SU-DHL-6 (cell line): ENCODE data around the gene FRMPD4.

Source experiments
- H2AFZ ChIP-seq: fragments of 200-600 bp; sonication (generic); 2 replicates; pipeline ENCODE4 v1.6.1; 2014; ENCODE audit warnings: low read depth, mild to moderate bottlenecking, moderate library complexity, mixed read lengths, antibody characterized with exemption, low read length; ENCODE audit not compliant: severe bottlenecking
- H3F3A ChIP-seq: fragments of 200-600 bp; shearing (Covaris generic); 2 replicates; pipeline ENCODE4 v1.6.0; 2016; ENCODE audit warnings: antibody characterized with exemption, mild to moderate bottlenecking; ENCODE audit not compliant: insufficient read depth
- H3K27ac ChIP-seq: fragments of 200-600 bp; sonication (generic); 2 replicates; pipeline ENCODE4 v1.5.1; 2016; ENCODE audit warnings: low read depth, mild to moderate bottlenecking, low read length, moderate library complexity, mixed read lengths
- H3K27me3 ChIP-seq: fragments of 200-600 bp; sonication (generic), shearing (Covaris generic); 2 replicates; pipeline ENCODE4 v1.6.0; 2014; ENCODE audit warnings: mild to moderate bottlenecking, low read length
- H3K36me3 ChIP-seq: fragments of 200-600 bp; sonication (generic); 2 replicates; pipeline ENCODE4 v1.6.1; 2014; ENCODE audit warnings: mild to moderate bottlenecking, low read length, mixed read lengths
- H3K4me2 ChIP-seq: fragments of 300-600, 200-600 bp; shearing (Covaris generic), sonication (generic); 2 replicates; pipeline ENCODE4 v1.6.0; 2014; ENCODE audit warnings: low read length, low read depth, mild to moderate bottlenecking; ENCODE audit not compliant: poor library complexity, severe bottlenecking
- H3K4me3 ChIP-seq: fragments of 200-600 bp; sonication (generic); 2 replicates; pipeline ENCODE4 v1.5.1; 2014; ENCODE audit warnings: antibody characterized with exemption, low read length, mild to moderate bottlenecking, mixed read lengths; ENCODE audit not compliant: insufficient read depth, poor library complexity, severe bottlenecking
- H3K79me2 ChIP-seq: fragments of 200-600 bp; sonication (generic); 2 replicates; pipeline ENCODE4 v1.6.1; 2014; ENCODE audit warnings: mild to moderate bottlenecking, low read length, moderate library complexity; ENCODE audit not compliant: insufficient read depth
- H3K9ac ChIP-seq: fragments of 200-600 bp; sonication (generic); 2 replicates; pipeline ENCODE4 v1.7.0; 2014; ENCODE audit warnings: mild to moderate bottlenecking, low read length
- H3K9me2 ChIP-seq: fragments of 200-600 bp; sonication (generic); replicated peaks from 2 replicates; pipeline ENCODE4 v1.6.1; 2014; ENCODE audit warnings: low read length; ENCODE audit not compliant: insufficient read depth
- H3K9me3 ChIP-seq: fragments of 200-600 bp; sonication (generic); 2 replicates; pipeline ENCODE4 v1.6.1; 2014; ENCODE audit warnings: low read length, mixed read lengths; ENCODE audit not compliant: insufficient read depth
- H4K20me1 ChIP-seq: fragments of 200-600 bp; sonication (generic); 2 replicates; pipeline ENCODE4 v1.6.1; 2014; ENCODE audit warnings: low read depth, mild to moderate bottlenecking, antibody characterized with exemption, low read length, moderate library complexity, mixed read lengths
- EZH2phosphoT487 ChIP-seq: fragments of 200-600 bp; sonication (generic), shearing (Covaris generic); conservative IDR thresholded peaks from 2 replicates; pipeline ENCODE4 v1.6.1; 2018; ENCODE audit warnings: mild to moderate bottlenecking, antibody characterized with exemption, low read length, moderate library complexity, mixed read lengths
- TF ChIP-seq, protein P1 (sequence below): fragments of 200-600 bp; sonication (generic); IDR thresholded peaks from one replicate; pipeline ENCODE4 v1.5.1; 2017; ENCODE audit warnings: antibody characterized with exemption, mild to moderate bottlenecking, low read length, moderate library complexity; ENCODE audit not compliant: insufficient read depth, poor library complexity, severe bottlenecking

FRMPD4 gene

DNA sequence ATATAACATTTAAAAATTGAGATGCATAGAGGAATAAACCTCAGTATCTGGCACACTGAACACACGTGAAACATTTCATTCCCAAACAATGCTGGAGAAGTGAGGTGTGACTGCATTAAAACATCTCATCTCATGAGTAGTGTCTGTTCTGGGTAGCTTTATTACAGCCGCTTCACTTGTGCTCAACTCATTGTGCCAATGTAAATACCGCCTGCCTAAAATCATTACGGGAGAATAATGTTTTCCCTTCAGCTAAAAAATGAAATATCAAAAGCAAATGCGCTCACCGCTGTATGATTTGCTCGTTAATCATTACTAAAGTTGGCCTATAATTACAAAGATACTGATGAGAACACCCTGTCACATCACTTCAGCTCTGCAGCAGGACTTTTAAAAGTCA lies 542.8 kb downstream of the FRMPD4 start:
- no peaks in the 10 kb centered on the region for H3K27me3 ChIP-seq
- H3K4me3 ChIP-seq = no peak overlapping the region
- no peak overlapping the region for H3K27ac ChIP-seq
- H3K36me3 ChIP-seq = no peaks in the 10 kb centered on the region
- H3K4me2 ChIP-seq = no peak overlapping the region
- H3K79me2 ChIP-seq = no peaks in the 10 kb centered on the region
- no peak for TF ChIP-seq EZH2phosphoT487
- TF ChIP-seq, protein P1, sequence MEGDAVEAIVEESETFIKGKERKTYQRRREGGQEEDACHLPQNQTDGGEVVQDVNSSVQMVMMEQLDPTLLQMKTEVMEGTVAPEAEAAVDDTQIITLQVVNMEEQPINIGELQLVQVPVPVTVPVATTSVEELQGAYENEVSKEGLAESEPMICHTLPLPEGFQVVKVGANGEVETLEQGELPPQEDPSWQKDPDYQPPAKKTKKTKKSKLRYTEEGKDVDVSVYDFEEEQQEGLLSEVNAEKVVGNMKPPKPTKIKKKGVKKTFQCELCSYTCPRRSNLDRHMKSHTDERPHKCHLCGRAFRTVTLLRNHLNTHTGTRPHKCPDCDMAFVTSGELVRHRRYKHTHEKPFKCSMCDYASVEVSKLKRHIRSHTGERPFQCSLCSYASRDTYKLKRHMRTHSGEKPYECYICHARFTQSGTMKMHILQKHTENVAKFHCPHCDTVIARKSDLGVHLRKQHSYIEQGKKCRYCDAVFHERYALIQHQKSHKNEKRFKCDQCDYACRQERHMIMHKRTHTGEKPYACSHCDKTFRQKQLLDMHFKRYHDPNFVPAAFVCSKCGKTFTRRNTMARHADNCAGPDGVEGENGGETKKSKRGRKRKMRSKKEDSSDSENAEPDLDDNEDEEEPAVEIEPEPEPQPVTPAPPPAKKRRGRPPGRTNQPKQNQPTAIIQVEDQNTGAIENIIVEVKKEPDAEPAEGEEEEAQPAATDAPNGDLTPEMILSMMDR = no peak
- no peak overlapping the region for H2AFZ ChIP-seq
- no peaks in the 10 kb centered on the region for H4K20me1 ChIP-seq
- H3K9me2 ChIP-seq = no peaks in the 10 kb centered on the region
- no peak overlapping the region for H3K9ac ChIP-seq
- no peaks in the 10 kb centered on the region for H3F3A ChIP-seq
- H3K9me3 ChIP-seq = no peaks in the 10 kb centered on the region

DNA sequence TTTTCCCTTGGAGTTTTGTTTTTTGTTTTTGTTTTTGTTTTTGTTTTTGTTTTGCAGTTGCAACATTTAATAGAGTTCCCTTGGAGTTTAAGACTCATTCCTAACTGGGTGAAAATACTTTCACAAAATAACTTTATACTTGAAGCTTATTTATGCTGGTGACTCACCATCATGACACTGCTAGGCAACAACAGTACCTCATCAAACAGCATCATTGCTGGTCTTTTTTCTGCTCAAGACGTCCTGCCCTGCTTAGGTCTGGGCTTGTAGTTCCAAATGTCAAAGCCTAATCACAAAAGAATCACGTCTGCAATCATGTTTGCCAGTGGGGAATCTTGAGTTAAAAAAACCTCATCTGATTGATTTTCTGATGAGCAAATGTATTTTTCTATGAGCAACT lies 547.3 kb downstream of the FRMPD4 start:
- Histone ChIP-seq H3K9ac (no peak overlapping the region), H3F3A (no peaks in the 10 kb centered on the region), H3K79me2 (no peaks in the 10 kb centered on the region), H3K27ac (no peak overlapping the region), H3K4me2 (no peak overlapping the region), H3K4me3 (no peak overlapping the region), H3K9me2 (no peaks in the 10 kb centered on the region), H4K20me1 (no peaks in the 10 kb centered on the region), H3K27me3 (no peaks in the 10 kb centered on the region), H3K36me3 (no peaks in the 10 kb centered on the region), H2AFZ (no peak overlapping the region), H3K9me3 (no peaks in the 10 kb centered on the region)
- TF ChIP-seq EZH2phosphoT487 = no peak
- TF ChIP-seq, protein P1 = no peak

DNA sequence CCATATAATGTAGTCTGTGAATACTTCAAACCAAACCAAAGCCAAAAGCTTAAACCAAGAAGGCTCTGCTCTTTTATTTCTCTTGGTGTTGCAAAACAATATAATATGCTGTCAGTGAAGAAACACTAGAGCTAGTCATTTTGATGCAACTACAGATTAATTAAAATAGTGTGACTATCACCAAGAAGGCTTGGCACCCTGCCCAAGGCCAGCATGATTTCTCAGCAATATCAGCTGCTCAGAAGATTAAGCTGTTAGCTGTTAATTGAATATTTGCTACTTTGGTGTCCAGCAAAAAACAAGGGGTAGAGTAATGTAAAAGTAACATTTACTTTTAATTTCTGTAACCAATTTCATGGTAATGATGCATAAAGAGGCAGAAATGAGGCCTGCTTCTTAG lies 548.1 kb downstream of the FRMPD4 start:
- no peak for TF ChIP-seq EZH2phosphoT487
- TF ChIP-seq, protein P1 = no peak
- Histone ChIP-seq H3K79me2 (no peaks in the 10 kb centered on the region), H3K9me2 (no peaks in the 10 kb centered on the region), H3F3A (no peaks in the 10 kb centered on the region), H3K9ac (no peak overlapping the region), H3K4me3 (no peak overlapping the region), H3K27ac (no peak overlapping the region), H4K20me1 (no peaks in the 10 kb centered on the region), H3K36me3 (no peaks in the 10 kb centered on the region), H3K9me3 (no peaks in the 10 kb centered on the region), H3K27me3 (no peaks in the 10 kb centered on the region), H3K4me2 (no peak overlapping the region), H2AFZ (no peak overlapping the region)

DNA sequence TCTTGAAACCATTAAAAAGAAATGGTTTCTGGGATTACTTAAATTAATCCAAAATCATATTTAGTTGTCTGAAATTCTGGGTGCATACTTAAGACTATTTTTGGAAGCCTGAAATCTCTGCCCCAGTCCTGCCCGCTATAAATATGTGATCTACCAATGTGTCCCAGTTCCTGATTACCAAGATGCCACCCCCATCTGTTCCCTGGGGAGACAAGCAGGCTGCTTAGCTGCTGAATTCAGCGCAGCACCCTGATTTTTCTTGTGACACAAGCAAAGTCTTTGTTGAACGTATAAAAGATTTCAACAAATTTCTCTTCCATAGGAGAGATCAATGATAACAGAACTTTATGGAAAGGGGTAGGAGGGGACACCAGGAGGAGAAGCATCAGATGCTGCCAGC lies 552.4 kb downstream of the FRMPD4 start:
- H3K27ac ChIP-seq = no peak overlapping the region
- H3K4me3 ChIP-seq = no peak overlapping the region
- H4K20me1 ChIP-seq = no peaks in the 10 kb centered on the region
- H3K9me3 ChIP-seq = no peaks in the 10 kb centered on the region
- no peak overlapping the region for H3K9ac ChIP-seq
- no peaks in the 10 kb centered on the region for H3K36me3 ChIP-seq
- no peak overlapping the region for H3K4me2 ChIP-seq
- TF ChIP-seq, protein P1 = no peak
- TF ChIP-seq EZH2phosphoT487 = no peak
- no peaks in the 10 kb centered on the region for H3K27me3 ChIP-seq
- no peaks in the 10 kb centered on the region for H3F3A ChIP-seq
- no peak overlapping the region for H2AFZ ChIP-seq
- no peaks in the 10 kb centered on the region for H3K9me2 ChIP-seq
- H3K79me2 ChIP-seq = no peaks in the 10 kb centered on the region
